SH-SY5Y (cell line): Measurements from ENCODE around the gene FAM13B.

Experiments used
- GATA2 ChIP-seq: IDR thresholded peaks from 2 replicates; pipeline ENCODE4 v1.6.1; 2011; ENCODE audit warnings: mild to moderate bottlenecking, low read depth, low read length
- GATA3 ChIP-seq: IDR thresholded peaks from 2 replicates; pipeline ENCODE4 v1.6.1; 2011; ENCODE audit warnings: low read depth, mild to moderate bottlenecking, low read length, moderate library complexity

GRCh38 chr5:138035605-138036537 lies 3.0 kb upstream of the FAM13B start:
- TF ChIP-seq GATA2 (peak; percentile 52; the same call in 1 of the 2 replicates), GATA3 (no peak)
